Measurements from ENCODE around the gene CNTN5.
"Not testable (repeated sequence)": the region's sequence is repeated elsewhere in the genome, so short reads cannot be mapped to it uniquely, and the experiment has no call there.

CNTN5 gene

GRCh38 chr11:100274466-100274865 lies 1253.7 kb downstream of the CNTN5 start:
- DNase-seq (ENCODE audit: extremely low read depth in 1 of 2, low read depth in 1 of 2), result not testable (repeated sequence)

GRCh38 chr11:100294748-100295147 lies 1274.0 kb downstream of the CNTN5 start:
- no peak for DNase-seq (ENCODE audit: extremely low read depth in 1 of 2, low read depth in 1 of 2)

GRCh38 chr11:100296051-100296679 lies 1275.4 kb downstream of the CNTN5 start:
- no peak for DNase-seq (ENCODE audit: extremely low read depth in 1 of 2, low read depth in 1 of 2)

- no peak for DNase-seq (ENCODE audit: extremely low read depth in 1 of 2, low read depth in 1 of 2)
Measured at GRCh38 chr11:100297516-100297915, 1276.8 kb downstream of the CNTN5 start.

GRCh38 chr11:100302824-100303223 lies 1282.1 kb downstream of the CNTN5 start:
- DNase-seq (ENCODE audit: extremely low read depth in 1 of 2, low read depth in 1 of 2), result no peak

GRCh38 chr11:100303897-100304296 lies 1283.1 kb downstream of the CNTN5 start:
- DNase-seq (ENCODE audit: extremely low read depth in 1 of 2, low read depth in 1 of 2), result no peak

GRCh38 chr11:100308202-100308601 lies 1287.5 kb downstream of the CNTN5 start:
- no peak for DNase-seq (ENCODE audit: extremely low read depth in 1 of 2, low read depth in 1 of 2)

- DNase-seq (ENCODE audit: extremely low read depth in 1 of 2, low read depth in 1 of 2), result no peak
Measured at GRCh38 chr11:100315946-100316345, 1295.2 kb downstream of the CNTN5 start.

GRCh38 chr11:100316952-100317351 lies 1296.2 kb downstream of the CNTN5 start:
- DNase-seq (ENCODE audit: extremely low read depth in 1 of 2, low read depth in 1 of 2), result no peak

- DNase-seq (ENCODE audit: extremely low read depth in 1 of 2, low read depth in 1 of 2), result no peak
Measured at GRCh38 chr11:100319691-100320090, 1298.9 kb downstream of the CNTN5 start.

GRCh38 chr11:100328626-100329340 lies 1308.0 kb downstream of the CNTN5 start:
- no peak for DNase-seq (ENCODE audit: extremely low read depth in 1 of 2, low read depth in 1 of 2)

- DNase-seq (ENCODE audit: extremely low read depth in 1 of 2, low read depth in 1 of 2), result no peak
Measured at GRCh38 chr11:100329352-100329751, 1308.6 kb downstream of the CNTN5 start.

GRCh38 chr11:100336873-100337272 lies 1316.1 kb downstream of the CNTN5 start:
- DNase-seq (ENCODE audit: extremely low read depth in 1 of 2, low read depth in 1 of 2), result no peak

- no peak for DNase-seq (ENCODE audit: extremely low read depth in 1 of 2, low read depth in 1 of 2)
Measured at GRCh38 chr11:100338144-100338840, 1317.5 kb downstream of the CNTN5 start.

GRCh38 chr11:100340466-100341319 lies 1319.9 kb downstream of the CNTN5 start:
- no peak for DNase-seq (ENCODE audit: extremely low read depth in 1 of 2, low read depth in 1 of 2)

- DNase-seq (ENCODE audit: extremely low read depth in 1 of 2, low read depth in 1 of 2), result no peak
Measured at GRCh38 chr11:100353083-100353482, 1332.3 kb downstream of the CNTN5 start.

GRCh38 chr11:100354736-100355135 lies 1334.0 kb downstream of the CNTN5 start:
- DNase-seq (ENCODE audit: extremely low read depth in 1 of 2, low read depth in 1 of 2), result no peak

- DNase-seq (ENCODE audit: extremely low read depth in 1 of 2, low read depth in 1 of 2), result no peak
Measured at GRCh38 chr11:100356035-100356434, 1335.3 kb downstream of the CNTN5 start.

GRCh38 chr11:100359281-100359680 lies 1338.5 kb downstream of the CNTN5 start:
- no peak for DNase-seq (ENCODE audit: extremely low read depth in 1 of 2, low read depth in 1 of 2)

GRCh38 chr11:100367892-100368291 lies 1347.1 kb downstream of the CNTN5 start:
- DNase-seq (ENCODE audit: extremely low read depth in 1 of 2, low read depth in 1 of 2), result no peak

- no peak for DNase-seq (ENCODE audit: extremely low read depth in 1 of 2, low read depth in 1 of 2)
Measured at GRCh38 chr11:100383357-100383865, 1362.7 kb downstream of the CNTN5 start.
